ENCODE measurements around the gene ERC1.

DNA sequence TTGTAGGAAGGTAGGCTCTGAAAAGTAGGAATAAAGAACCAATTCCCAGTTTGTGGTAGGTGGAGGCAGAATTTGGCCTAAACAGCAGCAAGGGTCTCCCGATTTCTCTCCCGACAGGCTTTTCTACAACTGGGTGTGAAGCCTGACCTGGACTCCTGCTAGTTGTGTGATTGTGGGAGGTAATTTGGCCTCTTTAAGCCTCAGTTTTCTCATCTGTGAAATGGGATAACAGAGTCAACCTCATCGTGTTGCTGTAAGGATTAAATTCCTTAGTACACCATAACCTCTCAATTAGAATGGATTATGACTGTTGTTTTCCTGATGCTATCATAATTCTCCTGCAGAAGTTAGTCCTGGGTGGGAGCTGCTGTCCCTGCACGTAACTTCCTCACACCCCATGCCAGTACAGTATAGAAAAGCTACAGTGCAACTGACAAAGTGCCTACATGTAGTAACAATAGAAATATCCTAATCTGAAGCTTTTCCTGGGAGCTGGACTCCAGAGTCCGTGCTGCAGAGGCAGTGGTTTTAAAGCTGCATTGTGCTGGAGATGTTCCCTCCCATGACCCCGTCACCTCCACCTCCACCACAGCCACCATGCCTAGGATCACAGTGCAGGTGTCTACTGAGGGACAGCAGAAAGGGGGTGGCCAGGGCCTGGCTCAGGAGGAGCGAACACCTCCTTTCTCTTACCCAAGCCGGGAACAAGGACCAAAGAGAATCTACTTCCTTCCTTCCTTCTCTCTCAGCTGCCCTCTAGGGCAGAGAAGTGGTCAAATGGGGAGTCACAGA, 526.9 kb downstream of the ERC1 start:
- TF ChIP-seq POU2F2 (IDR thresholded peaks at IDR 0.05; ENCODE audit: low read depth, low read length) (no peak), POLR2A (IDR thresholded peaks at IDR 0.05; ENCODE audit: low read depth, low read length) (no peak), POLR2AphosphoS5 (IDR thresholded peaks at IDR 0.05; ENCODE audit: low read depth, low read length) (no peak), TAF1 (IDR thresholded peaks at IDR 0.05; ENCODE audit: low read depth, low read length) (no peak)
